Measurements from ENCODE around the gene VPS18.

DNA sequence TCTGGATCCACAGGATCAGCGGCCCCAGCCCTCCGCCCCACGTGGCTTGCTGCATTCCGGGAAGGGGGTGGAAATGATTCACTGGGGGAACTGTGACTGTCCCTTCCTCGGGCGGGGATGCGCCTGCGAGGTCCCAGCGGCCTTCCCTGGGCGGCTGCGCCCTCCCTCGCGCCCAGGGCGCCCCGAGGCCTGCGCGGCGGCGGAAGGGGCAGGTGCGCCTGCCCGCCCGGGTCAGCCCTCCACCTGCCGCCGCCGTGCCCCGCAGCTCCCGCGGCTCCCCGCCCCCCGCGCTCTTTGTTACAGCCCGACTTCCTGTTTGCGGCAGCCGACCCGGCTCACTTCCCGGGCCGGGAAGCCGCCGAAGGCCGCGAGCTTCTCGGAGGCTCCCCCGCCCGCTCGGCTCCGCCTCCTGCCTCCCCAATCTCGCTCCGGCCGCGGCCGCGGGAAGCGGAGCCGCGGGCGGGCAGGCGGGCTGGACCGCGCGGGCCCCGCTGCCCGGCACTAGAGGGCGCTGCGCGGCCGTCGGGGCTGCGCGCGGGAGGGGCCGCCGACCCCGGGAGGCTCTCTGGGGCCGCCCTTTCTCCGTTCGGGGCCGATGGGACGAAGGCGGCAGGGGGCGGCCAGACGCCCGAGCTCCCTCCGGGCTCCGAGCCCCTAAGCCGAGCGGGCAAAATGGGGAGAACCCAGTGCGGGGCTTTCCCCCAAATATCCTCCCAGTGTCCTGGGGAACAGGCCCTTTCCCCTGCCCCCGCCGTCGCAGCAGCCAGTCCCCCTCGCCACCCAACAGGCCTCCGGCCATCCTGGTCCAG is 47.5 kb downstream of the VPS18 start:
- TF ChIP-seq CTCF (IDR thresholded peaks at IDR 0.05; ENCODE audit: extremely low read depth in 1 of 2, insufficient read depth in 1 of 2, low read depth in 1 of 2, low read length in 2 of 2): peak; percentile 41 to 76
- TF ChIP-seq POLR2A (IDR thresholded peaks at IDR 0.05; ENCODE audit: low read depth, low read length): peak; percentile 44
- TF ChIP-seq POLR2AphosphoS5 (IDR thresholded peaks at IDR 0.05; ENCODE audit: insufficient read depth, low read depth, low read length): peak; percentile 89

All from endothelial cell of umbilical vein (primary cell).